NCI-H187 treated with DMSO at 0.1 percent for 48 hours (cell line): ENCODE data around the gene LRRC8E.

Experiments
- DNase-seq: peaks from one replicate; lab custom pipeline; 2025; lab: John Stamatoyannopoulos, UW

LRRC8E gene

GRCh38 chr19:7888145-7888825, at the start of gene LRRC8E:
Gene LRRC8E, plus strand, starts transcription at chr19:7888510. Its CDS starts 7,094 bp downstream, at chr19:7895604.
- no peak for DNase-seq

- no peak for DNase-seq
Observed at GRCh38 chr19:7839476-7839875, 48.8 kb upstream of the LRRC8E start.

GRCh38 chr19:7840629-7841028, 47.7 kb upstream of the LRRC8E start:
- DNase-seq: no peak

- no peak for DNase-seq
Observed at GRCh38 chr19:7841751-7842660, 46.3 kb upstream of the LRRC8E start.

GRCh38 chr19:7842661-7843294, 45.5 kb upstream of the LRRC8E start:
- no peak for DNase-seq

- DNase-seq: no peak
Observed at GRCh38 chr19:7843521-7843920, 44.8 kb upstream of the LRRC8E start.

GRCh38 chr19:7844405-7844804, 43.9 kb upstream of the LRRC8E start:
- no peak for DNase-seq

GRCh38 chr19:7844951-7845350, 43.4 kb upstream of the LRRC8E start:
- DNase-seq: no peak

GRCh38 chr19:7845390-7846154, 42.7 kb upstream of the LRRC8E start:
- DNase-seq: no peak

- DNase-seq: no peak
Observed at GRCh38 chr19:7846155-7846646, 42.1 kb upstream of the LRRC8E start.

- no peak for DNase-seq
Observed at GRCh38 chr19:7847664-7848063, 40.6 kb upstream of the LRRC8E start.

- DNase-seq: no peak
Observed at GRCh38 chr19:7848779-7849457, 39.4 kb upstream of the LRRC8E start.

- DNase-seq: no peak
Observed at GRCh38 chr19:7849631-7849999, 38.7 kb upstream of the LRRC8E start.

- DNase-seq: no peak
Observed at GRCh38 chr19:7850000-7850813, 38.1 kb upstream of the LRRC8E start.

- no peak for DNase-seq
Observed at GRCh38 chr19:7850945-7851622, 37.2 kb upstream of the LRRC8E start.

- no peak for DNase-seq
Observed at GRCh38 chr19:7851623-7852500, 36.4 kb upstream of the LRRC8E start.

GRCh38 chr19:7852851-7853769, 35.2 kb upstream of the LRRC8E start:
- DNase-seq: no peak

- DNase-seq: no peak
Observed at GRCh38 chr19:7853770-7854128, 34.6 kb upstream of the LRRC8E start.
